GM12872 (cell line): ENCODE results near the gene MAP4K3.

ENCODE experiments used
- TF ChIP-seq, protein P1 (sequence below): IDR thresholded peaks from 3 replicates; pipeline ENCODE4 v1.5.1; 2011; ENCODE audit warnings: low read depth, mild to moderate bottlenecking, low read length, moderate library complexity; ENCODE audit not compliant: insufficient read depth

The MAP4K3 gene

DNA sequence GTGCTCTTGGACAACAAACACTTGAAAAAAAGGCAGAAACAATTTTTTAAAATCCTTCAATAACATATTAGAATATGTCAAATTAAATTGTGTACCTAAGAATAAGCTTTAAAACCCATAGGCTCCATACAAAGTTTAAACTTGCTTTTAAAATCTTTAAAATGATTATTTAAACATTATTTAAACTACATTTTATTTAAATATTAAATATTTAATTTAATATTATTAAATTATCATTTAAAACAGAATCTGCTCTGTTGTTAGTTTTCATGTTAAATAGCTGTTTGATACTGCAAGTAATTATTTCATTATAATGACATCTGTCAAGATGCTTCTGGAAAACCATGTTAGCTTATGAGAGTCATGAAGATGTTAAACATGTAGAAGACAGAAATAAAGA lies 75.6 kb downstream of the MAP4K3 start:
- TF ChIP-seq, protein P1, sequence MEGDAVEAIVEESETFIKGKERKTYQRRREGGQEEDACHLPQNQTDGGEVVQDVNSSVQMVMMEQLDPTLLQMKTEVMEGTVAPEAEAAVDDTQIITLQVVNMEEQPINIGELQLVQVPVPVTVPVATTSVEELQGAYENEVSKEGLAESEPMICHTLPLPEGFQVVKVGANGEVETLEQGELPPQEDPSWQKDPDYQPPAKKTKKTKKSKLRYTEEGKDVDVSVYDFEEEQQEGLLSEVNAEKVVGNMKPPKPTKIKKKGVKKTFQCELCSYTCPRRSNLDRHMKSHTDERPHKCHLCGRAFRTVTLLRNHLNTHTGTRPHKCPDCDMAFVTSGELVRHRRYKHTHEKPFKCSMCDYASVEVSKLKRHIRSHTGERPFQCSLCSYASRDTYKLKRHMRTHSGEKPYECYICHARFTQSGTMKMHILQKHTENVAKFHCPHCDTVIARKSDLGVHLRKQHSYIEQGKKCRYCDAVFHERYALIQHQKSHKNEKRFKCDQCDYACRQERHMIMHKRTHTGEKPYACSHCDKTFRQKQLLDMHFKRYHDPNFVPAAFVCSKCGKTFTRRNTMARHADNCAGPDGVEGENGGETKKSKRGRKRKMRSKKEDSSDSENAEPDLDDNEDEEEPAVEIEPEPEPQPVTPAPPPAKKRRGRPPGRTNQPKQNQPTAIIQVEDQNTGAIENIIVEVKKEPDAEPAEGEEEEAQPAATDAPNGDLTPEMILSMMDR, result no peak

DNA sequence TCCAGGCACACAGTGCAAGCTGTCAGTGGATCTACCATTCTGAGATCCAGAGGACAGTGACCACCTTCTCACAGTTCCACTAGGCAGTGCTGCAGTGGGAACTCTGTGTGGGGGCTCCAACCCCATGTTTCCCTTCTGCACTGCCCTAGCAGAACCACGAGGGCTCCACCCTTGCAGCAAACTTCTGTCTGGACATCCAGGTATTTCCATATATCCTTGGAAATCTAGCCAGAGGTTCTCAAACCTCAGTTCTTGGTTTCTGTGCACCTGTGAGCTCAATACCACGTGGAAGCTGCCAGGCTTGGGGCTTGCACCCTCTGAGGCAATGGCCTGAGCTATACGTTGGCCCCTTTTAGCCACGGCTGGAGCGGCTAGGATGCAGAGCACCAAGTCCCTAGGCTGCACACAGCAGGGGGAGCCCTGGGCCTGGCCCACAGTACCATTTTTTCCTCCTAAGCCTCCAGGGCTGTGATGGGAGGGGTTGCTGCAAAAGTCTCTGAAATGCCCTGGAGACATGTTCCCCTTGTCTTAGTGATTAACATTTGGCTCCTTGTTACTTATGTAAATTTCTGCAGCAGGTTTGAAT lies 77.5 kb downstream of the MAP4K3 start:
- TF ChIP-seq, protein P1, result no peak

DNA sequence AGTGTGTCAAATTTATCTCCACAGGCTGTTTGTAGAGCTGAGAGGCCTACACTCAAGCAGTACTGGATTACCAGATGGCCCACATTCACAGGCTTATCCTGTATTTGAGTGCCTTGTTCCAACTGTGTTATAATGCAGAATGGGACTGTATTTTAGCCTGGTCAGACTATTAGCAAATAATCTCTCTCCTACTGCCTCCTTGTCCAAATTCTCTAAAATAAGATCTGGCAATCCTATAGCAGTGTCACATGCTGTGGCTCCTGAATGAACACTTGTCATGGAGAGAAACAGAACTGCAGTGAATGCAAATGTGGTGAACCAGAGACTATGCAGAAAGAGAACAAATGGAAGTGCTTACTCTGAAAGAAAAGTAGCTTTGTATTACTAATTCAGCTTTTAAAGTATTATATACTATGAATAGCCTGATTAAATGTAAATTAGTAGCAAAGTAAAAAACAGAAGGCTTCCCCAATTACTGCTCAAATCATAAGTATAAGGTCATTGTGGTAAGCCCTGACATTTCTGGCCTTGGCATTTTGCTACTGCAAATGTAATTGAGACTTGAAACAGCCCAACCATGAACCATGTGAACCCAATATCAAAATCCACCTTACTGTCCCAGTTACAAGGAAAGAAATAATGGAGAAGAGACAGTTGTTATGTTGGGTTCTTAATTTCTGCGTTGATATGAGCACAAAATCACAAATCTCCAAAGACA lies 80.0 kb downstream of the MAP4K3 start:
- TF ChIP-seq, protein P1, result no peak

DNA sequence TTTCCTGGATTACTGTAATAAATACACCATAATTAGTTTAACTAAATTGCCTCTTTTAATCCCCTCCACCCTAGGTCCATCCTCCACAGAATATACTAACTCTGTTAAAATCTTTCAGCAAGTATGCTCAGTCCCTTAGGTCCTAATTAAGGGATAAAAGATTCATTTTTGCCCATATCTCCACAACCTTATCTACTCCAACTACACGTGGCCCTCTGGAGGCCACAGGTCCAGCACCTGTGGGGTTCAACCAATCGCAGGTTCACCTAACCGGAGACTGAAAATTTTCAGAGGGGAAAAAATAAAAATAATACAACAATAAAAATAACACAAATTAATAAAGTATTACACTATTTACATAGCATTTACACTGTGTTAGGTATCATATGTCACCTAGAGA lies 86.4 kb downstream of the MAP4K3 start:
- TF ChIP-seq, protein P1, result no peak

DNA sequence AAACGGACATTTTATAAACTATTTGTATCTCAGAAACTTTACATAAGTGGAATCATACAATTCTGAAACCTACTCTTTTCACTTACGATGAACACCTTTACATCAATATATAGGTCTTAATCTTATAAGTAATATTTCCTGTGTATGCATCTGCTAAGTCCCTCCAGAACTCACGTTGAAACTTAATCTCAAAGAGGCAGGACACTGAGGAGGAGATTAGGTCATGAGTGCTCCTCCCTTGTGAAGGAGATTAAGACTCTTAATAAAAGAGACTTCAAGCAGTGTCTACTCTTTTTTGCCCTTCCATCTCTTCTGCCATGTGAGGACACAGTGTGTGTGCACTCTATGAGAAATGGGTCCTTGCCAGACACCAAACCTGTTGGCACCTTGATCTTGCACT lies 98.6 kb downstream of the MAP4K3 start:
- TF ChIP-seq, protein P1, result no peak

DNA sequence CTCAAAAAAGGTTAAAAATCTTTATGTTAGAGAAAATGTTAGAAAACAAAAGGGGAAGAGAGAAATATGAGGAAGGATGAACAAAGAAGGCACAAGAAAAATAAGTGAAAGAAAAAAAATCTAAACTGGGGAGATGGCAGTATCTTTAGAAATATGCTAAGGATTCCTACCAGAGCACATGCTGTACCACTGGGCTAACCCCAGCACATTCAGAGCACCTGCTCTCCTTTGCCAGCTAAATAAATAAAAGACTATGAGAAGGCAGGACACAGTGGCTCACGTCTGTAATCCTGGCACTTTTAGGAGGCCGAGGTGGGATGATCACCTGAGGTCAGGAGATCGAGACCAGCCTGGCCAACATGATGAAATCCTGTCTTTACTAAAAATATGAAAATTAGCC lies 101.2 kb downstream of the MAP4K3 start:
- TF ChIP-seq, protein P1, result no peak

DNA sequence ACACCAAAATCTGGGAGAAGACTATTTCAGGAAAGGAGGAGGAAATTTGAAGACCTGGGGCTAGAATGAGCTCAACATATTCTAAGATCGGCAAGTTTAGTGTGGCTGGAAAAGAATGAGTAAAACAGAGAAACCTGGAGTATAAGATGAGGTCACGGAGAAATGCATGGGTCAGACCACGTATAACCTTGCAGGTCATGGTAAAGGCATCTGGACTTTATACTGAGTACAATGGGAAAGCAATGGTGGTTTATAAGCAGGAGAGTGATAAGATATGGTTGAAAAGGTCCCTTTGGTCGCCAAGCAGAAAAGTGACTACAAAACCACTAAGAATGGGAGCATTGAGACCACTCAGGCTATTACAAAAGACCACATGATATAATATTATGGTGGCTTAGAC lies 102.1 kb downstream of the MAP4K3 start:
- TF ChIP-seq, protein P1, result no peak
